K562 (cell line): ENCODE data around the gene RBMXL2. TPM values are rescaled to one million over a fixed set of nuclear protein-coding genes. Genes with fewer than 3 reads are reported as not detected.

Experiments
- CBFA2T2 ChIP-seq: fragments of 450-650 bp; conservative IDR thresholded peaks from 2 replicates; pipeline ENCODE4 v1.6.1; 2017; ENCODE audit warnings: mild to moderate bottlenecking
- EP300 ChIP-seq: IDR thresholded peaks from 2 replicates; pipeline ENCODE4 v1.6.1; 2012; ENCODE audit warnings: low read length, improper control_type of control experiment
- FOXP1 ChIP-seq: sonication (generic); formaldehyde crosslinking; IDR thresholded peaks from 2 replicates; pipeline ENCODE4 v1.8.0; 2022; ENCODE audit warnings: mild to moderate bottlenecking, missing genetic modification reagents
- GTF3C2 ChIP-seq: IDR thresholded peaks from 3 replicates; pipeline ENCODE4 v1.6.1; 2011; ENCODE audit warnings: borderline replicate concordance, mild to moderate bottlenecking, moderate library complexity; ENCODE audit not compliant: insufficient read length; ENCODE audit errors: extremely low read depth
- HNRNPUL1 ChIP-seq: fragments of 200-400 bp; formaldehyde crosslinking; IDR thresholded peaks from 2 replicates; pipeline ENCODE4 v1.6.1; 2017; ENCODE audit warnings: low read length
- KLF10 ChIP-seq: fragments of 250-450 bp; sonication (Bioruptor Pico); IDR thresholded peaks from 2 replicates; pipeline ENCODE4 v1.6.1; 2021; ENCODE audit warnings: matching md5 sums
- MAFF ChIP-seq: IDR thresholded peaks from 2 replicates; pipeline ENCODE4 v1.6.1; 2012; ENCODE audit warnings: low read length, improper control_type of control experiment
- MYBL2 ChIP-seq, 2 experiments: fragments of 450-650 bp in 1 of 2; sonication (generic) in 1 of 2; formaldehyde crosslinking in 1 of 2; IDR thresholded peaks; 2 replicates each; pipeline versions ENCODE4 v1.6.1 to v1.8.1; 2017 to 2022; ENCODE audit warnings: borderline replicate concordance in 1 of 2, inconsistent platforms in 1 of 2, low read depth in 1 of 2, mild to moderate bottlenecking in 1 of 2, missing genetic modification reagents in 1 of 2, moderate library complexity in 1 of 2
- PHB ChIP-seq: fragments of 250-450 bp; sonication (Bioruptor Pico); IDR thresholded peaks from 2 replicates; pipeline ENCODE4 v1.5.0; 2021
- PHF8 ChIP-seq: fragments of 200-600 bp; sonication (generic); IDR thresholded peaks from 2 replicates; pipeline ENCODE4 v1.6.1; 2012; ENCODE audit warnings: mixed run types, mild to moderate bottlenecking, inconsistent platforms, low read length, moderate library complexity, borderline replicate concordance
- PRMT5 ChIP-seq: sonication (generic); formaldehyde crosslinking; IDR thresholded peaks from 2 replicates; pipeline ENCODE4 v1.5.0; 2020; ENCODE audit warnings: missing genetic modification reagents
- RAD21 ChIP-seq, 2 experiments: fragments of 250-450 bp in 1 of 2; fragments of 450-650 bp in 1 of 2; sonication (Bioruptor Pico) in 1 of 2; formaldehyde crosslinking in 1 of 2; IDR thresholded peaks in 1 of 2; conservative IDR thresholded peaks in 1 of 2; 2 replicates each; pipeline versions ENCODE4 v1.4.0 to v1.8.0; 2020 to 2022; ENCODE audit warnings: mild to moderate bottlenecking in 2 of 2, moderate library complexity in 1 of 2
- RB1 ChIP-seq: fragments of 450-650 bp; IDR thresholded peaks from 2 replicates; pipeline ENCODE4 v1.6.1; 2017; ENCODE audit warnings: low read depth, mild to moderate bottlenecking
- RBBP5 ChIP-seq: fragments of 200-600 bp; sonication (generic); IDR thresholded peaks from 2 replicates; pipeline ENCODE4 v1.6.1; 2012; ENCODE audit warnings: borderline replicate concordance, mild to moderate bottlenecking, low read length, control low read depth, inconsistent platforms; ENCODE audit not compliant: insufficient read depth, poor library complexity, severe bottlenecking
- SRF ChIP-seq, 2 experiments: fragments of 250-450, 450-650 bp in 1 of 2; sonication (Bioruptor Pico) in 1 of 2; sonication (generic) in 1 of 2; formaldehyde crosslinking; IDR thresholded peaks; 2 replicates each; pipeline versions ENCODE4 v1.5.0 to v1.5.1; 2020 to 2022; ENCODE audit warnings: mild to moderate bottlenecking in 1 of 2, missing genetic modification reagents in 1 of 2
- SRSF7 ChIP-seq: fragments of 200-400 bp; formaldehyde crosslinking; optimal IDR thresholded peaks from 2 replicates; pipeline ENCODE3; 2017; ENCODE audit warnings: mild to moderate bottlenecking, low read depth, low read length
- TCF3 ChIP-seq: sonication (generic); formaldehyde crosslinking; IDR thresholded peaks from 2 replicates; pipeline ENCODE4 v1.4.0; 2020; ENCODE audit warnings: mild to moderate bottlenecking, missing genetic modification reagents
- TEAD4 ChIP-seq, 2 experiments: sonication (generic) in 1 of 2; formaldehyde crosslinking in 1 of 2; IDR thresholded peaks; 2 replicates each; pipeline versions ENCODE4 v1.6.1 to v1.8.0; 2012 to 2022; ENCODE audit warnings: borderline replicate concordance in 1 of 2, inconsistent platforms in 1 of 2, low read length in 1 of 2, mild to moderate bottlenecking in 1 of 2, missing genetic modification reagents in 1 of 2
- TGIF2 ChIP-seq: sonication (generic); formaldehyde crosslinking; IDR thresholded peaks from 2 replicates; pipeline ENCODE4 v1.8.1; 2022; ENCODE audit warnings: mild to moderate bottlenecking, missing genetic modification reagents, moderate library complexity
- TOE1 ChIP-seq, 2 experiments: fragments of 450-650 bp in 1 of 2; sonication (generic) in 1 of 2; formaldehyde crosslinking in 1 of 2; IDR thresholded peaks; 2 replicates each; pipeline versions ENCODE4 v1.7.1 to v1.8.0; 2016 to 2022; ENCODE audit warnings: borderline replicate concordance in 2 of 2, mild to moderate bottlenecking in 2 of 2, antibody characterized with exemption in 1 of 2, inconsistent platforms in 1 of 2, low read depth in 1 of 2, missing genetic modification reagents in 1 of 2, moderate library complexity in 1 of 2
- U2AF1 ChIP-seq: fragments of 200-400 bp; formaldehyde crosslinking; optimal IDR thresholded peaks from 2 replicates; pipeline ENCODE3; 2017; ENCODE audit warnings: mild to moderate bottlenecking, low read depth, low read length, moderate library complexity
- ZNF280A ChIP-seq: fragments of 450-650 bp; IDR thresholded peaks from 2 replicates; pipeline ENCODE4 v1.6.1; 2018; ENCODE audit warnings: mild to moderate bottlenecking, low read depth; ENCODE audit not compliant: partially characterized antibody
- ZNF561 ChIP-seq: fragments of 450-650 bp; formaldehyde crosslinking; conservative IDR thresholded peaks from 2 replicates; pipeline ENCODE4 v1.4.0; 2020; ENCODE audit warnings: mild to moderate bottlenecking, moderate library complexity
- polyA plus RNA-seq, 8 experiments: library from polyadenylated mRNA; depleted of rRNA in 4 of 8; stranded (reverse) in 5 of 8; unstranded in 3 of 8; fragments of >200 nt; fragmentation: Nextera tagmentation in 2 of 8; fragmentation: Illumina TruSeq in 1 of 8; extraction: Ambion mirVana in 2 of 8; extraction: Trizol in 1 of 8; gene quantifications; 2 replicates each; pipeline versions ENCODE4 v1.2.1 to v1.2.3, GENCODE V29; 2011 to 2014; ENCODE audit warnings: inconsistent platforms in 1 of 8, missing spikeins in 1 of 8
- total RNA-seq, 7 experiments: library from RNA; depleted of rRNA in 6 of 7; stranded (reverse); fragments of >200 nt in 6 of 7; fragmentation: Illumina TruSeq in 2 of 7; extraction: Trizol in 2 of 7; gene quantifications; 2 replicates each; pipeline versions ENCODE4 v1.2.1 to v1.2.3, GENCODE V29; 2011 to 2021; ENCODE audit warnings: low replicate concordance in 1 of 7

Gene RBMXL2
- total and polyA plus RNA-seq, 9 of the 15 experiments (the other 6 are each of a cell fraction or from before 2014, with no cell fraction given): 0.07 to 0.45 (median 0.21) TPM; not detected in 3

GRCh38 chr11:7079545-7080135 is 9.2 kb upstream of the RBMXL2 start (continued):
- TF ChIP-seq GTF3C2 (no peak), TCF3 (CRISPR knock-in tag) (peak; percentile 82), FOXP1 (CRISPR knock-in tag) (no peak), HNRNPUL1 (no peak), U2AF1 (no peak), TEAD4 (IDR thresholded peaks at IDR 0.05; ENCODE audit: low read length) (peak; percentile 76), TEAD4 (CRISPR knock-in tag; IDR thresholded peaks at IDR 0.05; ENCODE audit: borderline replicate concordance) (no peak), SRSF7 (no peak), KLF10 (CRISPR knock-in tag) (no peak), PRMT5 (CRISPR knock-in tag) (no peak), SRF (CRISPR knock-in tag; IDR thresholded peaks at IDR 0.05) (no peak), TOE1 (IDR thresholded peaks at IDR 0.05; ENCODE audit: borderline replicate concordance) (no peak), TOE1 (CRISPR knock-in tag; IDR thresholded peaks at IDR 0.05; ENCODE audit: borderline replicate concordance, low read depth) (no peak), RAD21 (CRISPR knock-in tag; conservative IDR thresholded peaks at IDR 0.05 in 1 of 2, IDR thresholded peaks at IDR 0.05 in 1 of 2) (no peak), ZNF280A (peak; percentile 90), PHF8 (no peak), RBBP5 (no peak), ZNF561 (CRISPR knock-in tag) (peak; percentile 99), TGIF2 (no peak), RB1 (no peak), MYBL2 (IDR thresholded peaks at IDR 0.05; ENCODE audit: low read depth) (peak; percentile 73), MYBL2 (CRISPR knock-in tag; IDR thresholded peaks at IDR 0.05; ENCODE audit: borderline replicate concordance) (no peak), MAFF (no peak), CBFA2T2 (peak; percentile 63), PHB (CRISPR knock-in tag) (no peak), EP300 (peak; percentile 38)
